ENCODE results near the gene RALGPS1. TPM values are rescaled to one million over a fixed set of nuclear protein-coding genes. Genes with fewer than 3 reads are reported as not detected.

Gene RALGPS1
- total RNA-seq, 1 donor = 2.9 TPM

- no peak for DNase-seq (ENCODE audit: low read depth)
- TF ChIP-seq CTCF (IDR thresholded peaks at IDR 0.05; ENCODE audit: insufficient read depth, low read length) = no peak
- no peak overlapping the region for H3K4me3 ChIP-seq (ENCODE audit: low read depth, low read length)
Measured at GRCh38 chr9:127262602-127263001, 348.0 kb downstream of the RALGPS1 start.

- no peak for DNase-seq (ENCODE audit: low read depth)
- TF ChIP-seq CTCF (IDR thresholded peaks at IDR 0.05; ENCODE audit: insufficient read depth, low read length) = no peak
- no peak overlapping the region for H3K4me3 ChIP-seq (ENCODE audit: low read depth, low read length)
Measured at GRCh38 chr9:127263237-127263636, 348.7 kb downstream of the RALGPS1 start.

GRCh38 chr9:127263664-127264063 lies 349.1 kb downstream of the RALGPS1 start:
- no peak overlapping the region for H3K4me3 ChIP-seq (ENCODE audit: low read depth, low read length)
- no peak for DNase-seq (ENCODE audit: low read depth)
- no peak for TF ChIP-seq CTCF (IDR thresholded peaks at IDR 0.05; ENCODE audit: insufficient read depth, low read length)

GRCh38 chr9:127264462-127265219 lies 350.1 kb downstream of the RALGPS1 start, which contains the start of gene GARNL3:
GARNL3 (plus strand) TSS chr9:127264774; CDS start chr9:127264878, 104 bp downstream.
- no peak within 1 kb of the TSS for H3K4me3 ChIP-seq (ENCODE audit: low read depth, low read length)
- no peak for DNase-seq (ENCODE audit: low read depth)
- TF ChIP-seq CTCF (IDR thresholded peaks at IDR 0.05; ENCODE audit: insufficient read depth, low read length) = no peak

- no peak for TF ChIP-seq CTCF (IDR thresholded peaks at IDR 0.05; ENCODE audit: insufficient read depth, low read length)
- no peak for DNase-seq (ENCODE audit: low read depth)
Measured at GRCh38 chr9:127267793-127268525, 353.4 kb downstream of the RALGPS1 start.

GRCh38 chr9:127269449-127269848 lies 354.9 kb downstream of the RALGPS1 start:
- TF ChIP-seq CTCF (IDR thresholded peaks at IDR 0.05; ENCODE audit: insufficient read depth, low read length) = no peak
- no peak for DNase-seq (ENCODE audit: low read depth)
- no peak overlapping the region for H3K4me3 ChIP-seq (ENCODE audit: low read depth, low read length)

More at GRCh38 chr9:127267793-127268525, 353.4 kb downstream of the RALGPS1 start:
- H3K4me3 ChIP-seq (ENCODE audit: low read depth, low read length) = no peak overlapping the region

Other genes starting within 250 kb of the RALGPS1 start
- 8.1 and 11.1 TPM in 2 replicates for gene ZBTB43, start 109.7 kb upstream of the RALGPS1 start, total RNA-seq (ENCODE audit: low replicate concordance)
- gene ZBTB34, start 54.1 kb upstream of the RALGPS1 start, total RNA-seq (ENCODE audit: low replicate concordance) = 7.3 and 8.8 TPM in 2 replicates
- 41.0 and 47.5 TPM in 2 replicates for gene ANGPTL2, start 207.9 kb downstream of the RALGPS1 start, total RNA-seq (ENCODE audit: low replicate concordance)

All from fibroblast of the aortic adventitia (primary cell).